Adipose tissue (tissue), 3 donors: Measurements from ENCODE around the gene SEPSECS. TPM values are rescaled to one million over a fixed set of nuclear protein-coding genes. Genes with fewer than 3 reads are reported as not detected.

Experiments
- H3K27ac ChIP-seq: one replicate; pipeline ENCODE4 v1.5.1; 2013; ENCODE audit warnings: low read depth, low read length
- WGBS, 3 donors: extraction: QIAGEN DNeasy Blood & Tissue Kit; methylation state at CpG; one replicate each; pipeline ENCODE4 v1.1.7; 2013; 5-methylcytosine and 5-hydroxymethylcytosine counted together
- polyA plus RNA-seq, 3 donors: library from polyadenylated mRNA; stranded (reverse); fragments of 200-250 nt; gene quantifications; one replicate each; pipeline ENCODE4 v1.2.3, GENCODE V29; 2013
- donor health status: healthy with polysubstance abuse.
- donor health status: Bipolar disorder and iron deficiency.
- donor health status: healthy.

SEPSECS gene
- polyA plus RNA-seq = 1 to 10 TPM; 2.8 to 5.1 (median 3.6) TPM

- WGBS, 3 donors = 0 to 1% (median 0%) methylated on average over 66 of the region's 66 CpGs
- peak within 1 kb of the TSS; percentile 34 for H3K27ac ChIP-seq
These were observed at the start of gene SEPSECS for GRCh38 chr4:25159837-25160713. SEPSECS (minus strand) TSS chr4:25160449; CDS start chr4:25160369, 80 bp downstream.

- H3K27ac ChIP-seq = no peak overlapping the region
- WGBS, 3 donors = 74 to 87% (median 81%) methylated on average over 1 of the region's 1 CpG
These were observed 49.5 kb upstream of the SEPSECS start for GRCh38 chr4:25209702-25210101.

- no peak overlapping the region for H3K27ac ChIP-seq
- WGBS, 3 donors = 88 to 97% (median 90%) methylated on average over 1 of the region's 1 CpG
These were observed 47.7 kb upstream of the SEPSECS start for GRCh38 chr4:25207997-25208396.

DNA sequence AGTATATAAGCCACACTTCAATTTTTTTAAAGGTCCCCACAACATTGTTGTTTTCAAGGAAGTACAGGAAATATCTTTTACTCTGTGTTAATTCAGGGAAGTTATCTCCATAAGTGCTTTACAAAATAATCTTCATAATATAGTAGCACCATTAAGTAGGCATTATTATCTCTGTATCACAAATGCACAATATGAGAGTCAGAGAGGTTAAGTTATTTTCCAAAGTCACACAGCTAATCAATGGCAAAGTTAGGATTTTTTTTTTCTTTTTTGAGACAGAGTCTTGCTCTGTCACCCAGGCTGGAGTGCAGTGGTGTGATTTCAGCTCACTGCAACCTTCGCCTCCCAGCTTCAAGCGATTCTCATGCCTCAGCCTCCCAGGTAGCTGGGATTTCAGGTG, 38.5 kb upstream of the SEPSECS start:
- 94 to 99% (median 98%) methylated on average over 2 of the region's 2 CpGs for WGBS, 3 donors
- no peak overlapping the region for H3K27ac ChIP-seq

DNA sequence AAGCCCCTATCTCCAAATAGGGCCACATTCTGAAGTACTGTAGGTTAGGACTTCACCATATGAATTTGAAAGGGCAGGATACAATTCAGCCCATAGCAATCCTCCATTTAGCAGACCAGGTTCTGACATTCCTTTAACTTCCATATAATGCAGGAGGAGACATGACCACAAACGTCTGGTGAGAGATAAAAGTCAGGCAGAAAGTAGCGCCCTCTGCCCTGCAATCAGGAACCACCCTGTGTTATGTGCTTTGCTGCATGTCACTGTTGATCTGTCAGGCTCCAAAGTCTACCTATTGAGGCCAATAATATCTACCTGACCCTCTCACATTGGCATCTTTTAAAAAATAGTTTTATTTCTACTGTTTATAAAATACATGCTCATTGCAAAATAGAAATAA, 30.2 kb upstream of the SEPSECS start:
- 55 to 75% (median 66%) methylated on average over 2 of the region's 2 CpGs for WGBS, 3 donors
- no peak overlapping the region for H3K27ac ChIP-seq

DNA sequence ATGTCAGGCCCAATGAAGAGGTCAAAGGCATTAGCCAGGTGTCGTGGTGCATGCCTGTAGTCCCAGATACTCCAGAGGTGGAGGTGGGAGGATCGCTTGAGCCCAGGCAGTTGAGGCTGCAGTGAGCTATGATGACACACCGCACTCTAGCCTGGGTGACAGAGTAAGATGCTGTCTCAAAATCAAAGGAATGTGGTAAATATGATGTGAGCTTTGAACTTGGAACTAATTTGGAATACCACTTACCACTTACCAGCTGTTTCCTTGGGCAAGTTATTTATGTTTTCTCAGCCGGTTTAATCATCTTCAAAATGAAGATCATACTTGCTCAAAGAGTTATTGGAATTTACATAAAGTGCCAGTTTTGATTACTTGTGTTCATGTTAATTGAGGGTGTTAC, 23.8 kb upstream of the SEPSECS start:
- WGBS, 3 donors = 81 to 85% (median 85%) methylated on average over 4 of the region's 4 CpGs
- no peak overlapping the region for H3K27ac ChIP-seq

GRCh38 chr4:25182937-25183336, 22.7 kb upstream of the SEPSECS start:
- no peak overlapping the region for H3K27ac ChIP-seq
- WGBS, 3 donors = 81 to 85% (median 82%) methylated on average over 5 of the region's 5 CpGs

- H3K27ac ChIP-seq = no peak overlapping the region
- WGBS, 3 donors = 59 to 70% (median 59%) methylated on average over 3 of the region's 3 CpGs
These were observed 20.4 kb upstream of the SEPSECS start for GRCh38 chr4:25180524-25181131.

GRCh38 chr4:25178838-25179261, 18.6 kb upstream of the SEPSECS start:
- 79 to 92% (median 80%) methylated on average over 3 of the region's 3 CpGs for WGBS, 3 donors
- H3K27ac ChIP-seq = no peak overlapping the region

GRCh38 chr4:25177147-25177546, 16.9 kb upstream of the SEPSECS start:
- 47 to 67% (median 55%) methylated on average over 2 of the region's 2 CpGs for WGBS, 3 donors
- H3K27ac ChIP-seq = no peak overlapping the region

DNA sequence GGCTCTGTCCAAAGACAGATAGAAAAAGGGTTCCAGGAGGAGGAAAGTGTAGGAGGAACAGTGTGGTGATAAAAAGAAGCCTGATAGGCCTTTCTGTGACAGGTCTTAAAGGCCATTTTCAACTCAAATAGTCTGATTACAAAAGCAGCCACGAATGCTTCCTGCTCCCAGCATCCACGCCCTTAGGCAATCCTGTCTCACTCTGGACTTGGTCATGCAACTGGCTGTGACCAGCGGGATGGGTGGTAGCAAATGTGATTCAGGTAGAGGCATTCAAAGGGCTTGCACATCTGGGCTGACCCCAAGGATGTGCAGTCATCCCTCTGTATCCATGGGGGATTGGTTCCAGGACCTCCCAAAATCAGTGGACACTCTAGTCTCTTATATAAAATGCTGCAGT, 14.4 kb upstream of the SEPSECS start:
- 41 to 81% (median 51%) methylated on average over 3 of the region's 3 CpGs for WGBS, 3 donors
- no peak overlapping the region for H3K27ac ChIP-seq

- WGBS, 3 donors = 34 to 83% (median 38%) methylated on average over 3 of the region's 3 CpGs
- no peak overlapping the region for H3K27ac ChIP-seq
These were observed 13.0 kb upstream of the SEPSECS start for GRCh38 chr4:25172961-25173915.

GRCh38 chr4:25171201-25171865, 11.1 kb upstream of the SEPSECS start:
- WGBS, 3 donors = 73 to 88% (median 78%) methylated on average over 11 of the region's 11 CpGs
- H3K27ac ChIP-seq = no peak overlapping the region

DNA sequence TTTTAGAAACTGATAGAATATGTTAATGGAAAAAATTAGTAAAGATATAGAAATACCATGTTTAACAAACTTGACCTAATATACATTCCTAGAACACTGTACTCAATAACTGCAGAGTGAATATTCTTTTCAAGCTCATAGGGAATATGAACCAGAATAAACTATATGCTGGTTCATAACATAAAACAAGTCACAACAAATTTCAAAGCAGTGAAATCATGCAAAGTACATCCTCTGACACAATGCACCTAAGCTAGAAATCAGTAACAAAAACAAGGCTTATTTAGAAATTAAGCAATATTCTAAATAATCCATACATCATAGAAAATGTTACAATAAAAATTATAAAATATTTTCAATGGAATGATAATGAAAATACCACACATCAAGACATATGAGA, 9.2 kb upstream of the SEPSECS start:
- no peak overlapping the region for H3K27ac ChIP-seq

DNA sequence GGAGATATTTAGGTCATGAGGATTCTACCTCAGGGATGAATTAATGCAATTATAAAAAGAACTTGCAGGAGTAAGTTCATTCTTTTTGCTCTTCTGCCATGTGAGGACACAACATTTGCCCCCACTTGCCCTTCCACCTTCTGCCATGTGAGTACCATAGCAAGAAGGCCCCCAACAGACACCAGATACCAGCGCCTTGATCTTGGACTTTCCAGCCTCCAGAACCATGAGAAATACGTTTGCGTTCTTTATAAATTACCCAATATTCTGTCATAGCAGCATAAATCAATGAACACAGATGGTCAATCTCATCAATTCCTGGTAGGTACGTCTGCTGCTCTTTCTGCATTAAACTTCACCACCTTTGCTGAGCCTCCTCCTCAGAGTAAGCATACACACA, 5.7 kb upstream of the SEPSECS start:
- WGBS, 3 donors = 94 to 99% (median 95%) methylated on average over 4 of the region's 4 CpGs
- no peak overlapping the region for H3K27ac ChIP-seq

- H3K27ac ChIP-seq = no peak overlapping the region
- 58 to 100% (median 87%) methylated on average over 1 of the region's 1 CpG for WGBS, 3 donors
These were observed 2.9 kb upstream of the SEPSECS start for GRCh38 chr4:25163196-25163595.

DNA sequence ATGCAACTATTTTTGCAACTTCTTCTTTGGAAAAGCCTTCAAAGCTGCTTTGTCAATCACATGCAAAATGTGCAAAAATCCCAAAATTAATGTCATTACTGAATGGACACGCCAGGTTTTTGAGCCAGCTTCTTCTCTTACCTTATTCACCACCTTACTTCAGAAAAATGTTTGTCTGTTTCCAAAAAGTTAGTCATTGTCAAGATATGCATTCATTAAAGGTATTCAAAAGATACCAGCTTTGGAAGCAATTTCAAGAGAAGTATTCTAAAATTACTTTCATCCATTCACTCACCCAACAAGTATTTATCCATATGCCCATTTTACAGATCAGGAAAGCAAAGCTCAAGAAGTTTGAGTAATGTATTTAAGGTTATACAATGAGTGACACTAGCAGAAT, 2.3 kb upstream of the SEPSECS start:
- 50 to 100% (median 89%) methylated on average over 1 of the region's 1 CpG for WGBS, 3 donors
- H3K27ac ChIP-seq = no peak overlapping the region

DNA sequence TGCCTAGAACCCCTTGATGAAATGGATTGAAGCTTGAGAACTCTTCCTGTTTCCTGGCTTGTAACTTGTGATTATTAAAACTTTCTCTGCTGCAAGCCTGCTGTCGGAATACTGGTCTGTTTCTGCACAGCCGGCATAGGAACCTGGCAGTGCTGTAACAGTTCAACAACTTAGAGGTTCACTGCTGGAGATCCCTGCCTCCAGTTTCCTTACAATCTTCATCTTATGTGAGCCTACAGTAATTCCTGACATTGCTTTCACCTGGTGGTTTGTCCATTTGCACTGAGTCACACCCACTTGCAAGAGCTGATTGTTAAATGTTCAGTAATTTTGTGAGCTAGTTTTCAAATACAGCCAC, 1.3 kb upstream of the SEPSECS start:
- 26 to 53% (median 31%) methylated on average over 2 of the region's 2 CpGs for WGBS, 3 donors

More for the DNA sequence above, 1.3 kb upstream of the SEPSECS start:
- H3K27ac ChIP-seq = no peak overlapping the region
